Measurements from ENCODE around the gene SETD5. TPM values are rescaled to one million over a fixed set of nuclear protein-coding genes. Genes with fewer than 3 reads are reported as not detected.
A peak's percentile ranks its signal among the peaks of the same experiment; 100 is the strongest.

Gene SETD5
- total and polyA plus RNA-seq, 2 of the 8 experiments (the other 6 are each of a cell fraction or from before 2014, with no cell fraction given) = 108 to 234 TPM

DNA sequence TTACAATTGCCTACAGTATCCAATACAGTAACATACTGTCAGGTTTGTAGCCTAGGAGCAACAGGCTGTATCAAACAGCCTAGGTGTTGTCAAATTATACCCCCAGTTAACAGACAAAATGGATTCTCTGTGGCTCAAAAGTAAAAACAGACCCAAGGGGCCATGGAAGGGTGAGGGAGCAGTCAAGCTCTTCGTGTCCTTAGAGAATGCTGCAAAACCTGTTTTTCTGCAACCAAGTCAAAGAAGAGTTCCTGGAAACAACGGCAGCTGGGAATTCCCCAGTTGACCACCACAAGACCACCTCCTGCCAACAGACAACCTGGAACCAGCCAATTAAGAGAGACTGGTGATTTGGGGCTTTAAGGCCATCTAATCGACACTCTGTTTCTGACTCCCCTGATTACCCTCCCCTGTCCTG, 45.7 kb upstream of the SETD5 start (continued):
- TF ChIP-seq, protein P1, sequence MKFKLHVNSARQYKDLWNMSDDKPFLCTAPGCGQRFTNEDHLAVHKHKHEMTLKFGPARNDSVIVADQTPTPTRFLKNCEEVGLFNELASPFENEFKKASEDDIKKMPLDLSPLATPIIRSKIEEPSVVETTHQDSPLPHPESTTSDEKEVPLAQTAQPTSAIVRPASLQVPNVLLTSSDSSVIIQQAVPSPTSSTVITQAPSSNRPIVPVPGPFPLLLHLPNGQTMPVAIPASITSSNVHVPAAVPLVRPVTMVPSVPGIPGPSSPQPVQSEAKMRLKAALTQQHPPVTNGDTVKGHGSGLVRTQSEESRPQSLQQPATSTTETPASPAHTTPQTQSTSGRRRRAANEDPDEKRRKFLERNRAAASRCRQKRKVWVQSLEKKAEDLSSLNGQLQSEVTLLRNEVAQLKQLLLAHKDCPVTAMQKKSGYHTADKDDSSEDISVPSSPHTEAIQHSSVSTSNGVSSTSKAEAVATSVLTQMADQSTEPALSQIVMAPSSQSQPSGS (IDR thresholded peaks at IDR 0.05; ENCODE audit: low read length) = peak; percentile 89; the same call in 1 of the 2 replicates
- TF ChIP-seq CREB1 (IDR thresholded peaks at IDR 0.05) (no peak; the same call in 1 of the 2 replicates), HDAC6 (IDR thresholded peaks at IDR 0.05; ENCODE audit: low read depth, low read length) (no peak), EP300 (IDR thresholded peaks at IDR 0.05; ENCODE audit: borderline replicate concordance in 1 of 2, low read depth in 2 of 2, low read length in 2 of 2) (peak in 1 of 2 experiments; percentile 98; a peak in 2 of 3 replicates), SAP30 (IDR thresholded peaks at IDR 0.05; ENCODE audit: insufficient read depth, insufficient replicate concordance, low read length) (no peak), ASH2L (IDR thresholded peaks at IDR 0.05; ENCODE audit: low read length) (peak; percentile 100), BACH1 (IDR thresholded peaks at IDR 0.05; ENCODE audit: low read length) (no peak), CEBPB (IDR thresholded peaks at IDR 0.05; ENCODE audit: low read depth, low read length) (no peak), POU5F1 (IDR thresholded peaks at IDR 0.05; ENCODE audit: low read depth, low read length) (no peak), KDM5A (IDR thresholded peaks at IDR 0.05; ENCODE audit: low read length) (no peak), CTCF (IDR thresholded peaks at IDR 0.05; ENCODE audit: control extremely low read depth in 1 of 3, insufficient read depth in 1 of 3, low read depth in 1 of 3, low read length in 3 of 3) (no peak), YY1 (IDR thresholded peaks at IDR 0.05; ENCODE audit: low read depth, low read length) (peak; percentile 91), TCF12 (IDR thresholded peaks at IDR 0.05; ENCODE audit: low read depth, low read length) (peak; percentile 80; the same call in 1 of the 2 replicates), SP4 (IDR thresholded peaks at IDR 0.05; ENCODE audit: low read length) (0 out of 2 replicates have a peak, but pooled peaks have one; percentile 65), JUN (IDR thresholded peaks at IDR 0.05; ENCODE audit: low read depth, low read length) (no peak), KDM1A (IDR thresholded peaks at IDR 0.05; ENCODE audit: borderline replicate concordance, low read length) (0 out of 2 replicates have a peak, but pooled peaks have one; percentile 18), FOSL1 (IDR thresholded peaks at IDR 0.05; ENCODE audit: insufficient read depth, low read depth, low read length) (no peak), POLR2AphosphoS5 (IDR thresholded peaks at IDR 0.05; ENCODE audit: low read depth, low read length) (peak; percentile 58), CBX8 (IDR thresholded peaks at IDR 0.05; ENCODE audit: borderline replicate concordance, low read depth, low read length) (no peak), TAF1 (IDR thresholded peaks at IDR 0.05; ENCODE audit: low read depth, low read length) (peak; percentile 64), CHD2 (IDR thresholded peaks at IDR 0.05; ENCODE audit: low read length) (peak; percentile 41; the same call in 1 of the 2 replicates)

Measured in H1 (cell line).